Fibroblast of the aortic adventitia (primary cell): ENCODE results near the gene SLC35E4. TPM values are rescaled to one million over a fixed set of nuclear protein-coding genes. Genes with fewer than 3 reads are reported as not detected.

Experiments used
- DNase-seq: peaks from one replicate; pipeline ENCODE4 v3.0.0-alpha.2; 2010; ENCODE audit warnings: low read depth
- H3K4me3 ChIP-seq: 2 replicates; pipeline ENCODE4 v1.5.1; 2011; ENCODE audit warnings: low read depth, mild to moderate bottlenecking, control low read depth, low read length, moderate library complexity
- total RNA-seq: library from RNA; depleted of rRNA; stranded (reverse); fragments of >200 nt; gene quantifications from 2 replicates; pipeline ENCODE4 v1.2.3, GENCODE V29; 2012; ENCODE audit warnings: low replicate concordance
- TF ChIP-seq, protein P1 (sequence below): IDR thresholded peaks from 2 replicates; pipeline ENCODE4 v1.5.1; 2011; ENCODE audit warnings: mild to moderate bottlenecking, low read length, control low read depth, inconsistent platforms; ENCODE audit not compliant: insufficient read depth

Gene SLC35E4
- total RNA-seq, 1 donor: 19.7 TPM

DNA sequence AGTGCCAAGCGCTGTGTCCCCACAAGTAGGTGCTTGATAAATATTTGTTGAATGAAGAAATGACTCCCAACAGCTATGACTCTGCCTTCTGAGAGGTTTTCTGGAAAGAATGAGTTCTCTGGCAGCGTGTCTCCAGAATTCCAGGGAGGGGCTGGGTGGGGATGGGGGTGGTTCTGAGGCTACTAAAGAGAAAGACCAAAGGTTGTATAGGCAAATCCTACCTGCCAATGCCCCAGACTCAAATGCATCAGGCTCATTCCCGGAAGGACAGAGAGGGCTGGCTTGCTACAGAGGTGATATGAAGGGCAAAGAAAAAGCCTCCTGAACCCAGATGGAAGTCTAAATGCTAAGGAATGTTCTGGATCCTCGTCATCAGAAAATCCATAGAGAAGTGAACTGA, 30.2 kb downstream of the SLC35E4 start:
- no peak for DNase-seq
- TF ChIP-seq, protein P1, sequence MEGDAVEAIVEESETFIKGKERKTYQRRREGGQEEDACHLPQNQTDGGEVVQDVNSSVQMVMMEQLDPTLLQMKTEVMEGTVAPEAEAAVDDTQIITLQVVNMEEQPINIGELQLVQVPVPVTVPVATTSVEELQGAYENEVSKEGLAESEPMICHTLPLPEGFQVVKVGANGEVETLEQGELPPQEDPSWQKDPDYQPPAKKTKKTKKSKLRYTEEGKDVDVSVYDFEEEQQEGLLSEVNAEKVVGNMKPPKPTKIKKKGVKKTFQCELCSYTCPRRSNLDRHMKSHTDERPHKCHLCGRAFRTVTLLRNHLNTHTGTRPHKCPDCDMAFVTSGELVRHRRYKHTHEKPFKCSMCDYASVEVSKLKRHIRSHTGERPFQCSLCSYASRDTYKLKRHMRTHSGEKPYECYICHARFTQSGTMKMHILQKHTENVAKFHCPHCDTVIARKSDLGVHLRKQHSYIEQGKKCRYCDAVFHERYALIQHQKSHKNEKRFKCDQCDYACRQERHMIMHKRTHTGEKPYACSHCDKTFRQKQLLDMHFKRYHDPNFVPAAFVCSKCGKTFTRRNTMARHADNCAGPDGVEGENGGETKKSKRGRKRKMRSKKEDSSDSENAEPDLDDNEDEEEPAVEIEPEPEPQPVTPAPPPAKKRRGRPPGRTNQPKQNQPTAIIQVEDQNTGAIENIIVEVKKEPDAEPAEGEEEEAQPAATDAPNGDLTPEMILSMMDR: no peak
- no peak overlapping the region for H3K4me3 ChIP-seq

DNA sequence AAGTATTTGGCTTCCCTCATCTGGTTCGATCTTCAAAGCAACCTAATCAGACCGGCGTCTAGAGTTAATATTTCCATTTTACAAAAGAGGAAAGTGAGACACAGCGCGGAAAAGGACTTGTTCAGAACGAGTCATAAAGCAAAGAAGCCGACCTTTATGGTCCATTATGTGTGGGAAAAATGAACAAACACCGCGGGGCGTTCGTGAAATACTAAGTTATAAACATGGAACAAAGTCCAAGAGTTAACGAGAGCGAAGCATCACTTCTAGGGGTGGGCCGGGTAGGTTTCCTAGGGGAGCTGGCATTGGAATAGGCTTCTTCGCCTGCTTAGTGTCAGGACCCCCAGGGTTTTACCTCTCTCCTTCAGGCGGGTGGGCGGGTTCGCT, 31.5 kb downstream of the SLC35E4 start:
- DNase-seq: peak; percentile 21
- TF ChIP-seq, protein P1: no peak
- peak overlapping the region; percentile 89 for H3K4me3 ChIP-seq

DNA sequence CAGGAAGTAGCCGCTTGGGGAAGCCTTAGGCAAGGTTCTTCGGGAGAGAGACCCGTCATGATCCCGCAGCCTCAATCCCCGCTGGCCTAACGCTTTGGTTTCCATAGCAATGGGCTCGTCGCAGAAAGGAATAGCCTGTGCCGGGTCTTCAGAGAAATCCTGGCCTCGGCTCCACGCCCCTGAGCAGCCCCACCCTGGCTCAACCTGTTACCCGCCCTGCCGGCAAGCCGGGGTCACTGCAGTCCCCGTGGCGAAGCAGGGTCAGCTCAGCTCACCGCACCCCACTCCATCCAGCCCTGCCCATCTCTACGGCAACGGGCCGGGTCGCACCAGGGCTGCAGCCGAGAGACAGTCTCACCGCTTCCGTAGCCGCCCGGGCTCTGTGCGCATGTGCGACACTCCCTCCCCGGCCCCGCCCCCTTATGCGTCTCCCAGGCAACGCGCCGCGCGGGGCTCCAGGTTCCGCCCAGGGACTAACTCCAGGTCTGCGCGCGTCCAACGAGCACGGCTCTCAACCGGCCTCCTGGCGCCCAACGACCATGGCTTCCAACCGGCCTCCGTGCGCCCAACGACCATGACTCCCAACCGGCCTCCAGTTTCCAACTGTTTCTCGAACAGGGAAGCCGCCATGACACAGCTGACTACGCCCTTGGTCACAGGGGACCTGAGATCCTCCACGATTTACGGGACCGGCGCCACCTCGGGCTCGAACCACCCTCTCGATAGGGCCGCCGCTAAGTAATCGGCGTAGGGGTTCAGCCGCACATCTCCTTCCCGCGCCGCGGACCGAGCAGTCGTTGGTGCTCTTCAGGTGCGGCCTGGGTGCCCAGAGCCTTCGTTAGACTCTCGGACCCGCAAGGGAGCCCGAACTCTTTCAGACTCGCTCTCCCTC, 32.2 kb downstream of the SLC35E4 start, which contains the start of gene DUSP18:
TSS of gene DUSP18 (minus strand) at position 382 of the 892 bp plus-strand sequence. CDS start 3,872 bp downstream, outside the sequence.
- TF ChIP-seq, protein P1: peak; percentile 59
- peak; percentile 89 for DNase-seq
- H3K4me3 ChIP-seq: peak within 1 kb of the TSS; percentile 89

DNA sequence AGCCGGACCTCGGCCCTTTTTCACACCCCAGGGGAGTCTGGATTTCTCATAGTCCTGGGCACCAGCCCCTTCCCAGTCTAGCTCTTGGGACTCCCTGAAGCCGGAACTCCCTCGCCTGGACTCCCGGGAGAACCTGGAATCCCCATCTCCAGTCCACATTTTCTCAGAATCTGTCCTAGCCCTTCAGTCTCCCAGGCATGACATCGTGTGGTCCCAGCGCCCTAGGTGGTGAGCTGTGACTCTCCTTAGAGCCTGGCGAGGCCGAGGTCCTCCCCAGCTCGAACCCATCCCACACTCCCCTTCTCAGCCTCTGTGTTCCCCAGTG, 32.8 kb downstream of the SLC35E4 start:
- peak overlapping the region; percentile 89 for H3K4me3 ChIP-seq
- TF ChIP-seq, protein P1: no peak
- DNase-seq: no peak

DNA sequence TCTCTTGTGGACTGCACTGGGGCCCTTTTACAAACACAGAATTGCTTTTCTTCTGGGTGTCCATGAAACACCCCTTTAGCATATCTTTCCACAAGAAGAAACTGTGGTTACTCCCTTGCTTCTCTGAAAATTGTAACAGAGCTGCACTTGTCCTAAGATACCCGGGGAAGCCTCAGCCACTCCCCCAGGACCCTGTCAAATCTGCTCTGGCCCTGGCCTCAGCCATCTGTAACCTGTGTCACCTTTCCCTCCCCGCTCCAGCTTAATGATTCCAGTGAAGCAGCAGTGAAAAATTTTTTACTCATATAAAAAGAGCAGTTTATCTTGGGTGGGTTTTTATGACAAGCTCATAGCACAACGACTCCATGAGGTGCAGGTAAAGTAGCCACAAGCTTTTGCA, 35.5 kb downstream of the SLC35E4 start:
- no peak overlapping the region for H3K4me3 ChIP-seq
- TF ChIP-seq, protein P1: no peak
- DNase-seq: no peak

DNA sequence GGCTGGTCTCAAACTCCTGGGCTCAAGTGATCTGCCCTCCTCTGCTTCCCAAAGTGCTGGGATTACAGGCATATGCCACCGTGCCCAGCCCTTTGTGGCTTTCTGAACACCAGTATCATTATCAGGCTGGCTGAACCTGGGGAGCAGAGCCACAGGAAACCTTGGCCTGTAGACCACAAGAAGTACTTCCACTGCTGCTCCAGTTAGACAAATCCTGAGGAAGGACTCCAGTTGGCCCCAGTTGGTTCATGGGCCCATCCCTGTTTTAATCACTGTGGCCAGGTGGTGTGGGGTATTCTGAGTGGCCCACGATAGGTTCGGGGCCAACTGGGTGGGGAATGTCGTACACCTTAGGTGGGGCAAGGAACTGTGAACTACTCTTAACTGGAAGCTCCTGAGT, 37.6 kb downstream of the SLC35E4 start:
- no peak overlapping the region for H3K4me3 ChIP-seq
- TF ChIP-seq, protein P1: no peak
- no peak for DNase-seq
